Body of pancreas (tissue), 4 donors: ENCODE measurements around the gene EIF3I. TPM values are rescaled to one million over a fixed set of nuclear protein-coding genes. Genes with fewer than 3 reads are reported as not detected.

Source experiments
- ATAC-seq: fragments of 150-250 bp; one replicate; pipeline ENCODE4 v1.9.1; 2016
- DNase-seq, 4 donors: peaks; one replicate each; pipeline ENCODE4 v3.0.0-alpha.2; 2019
- H3K27ac ChIP-seq, 4 donors: fragments of 200-600 bp; sonication (generic); 1 replicate in 3 of 4; 2 replicates in 1 of 4; pipeline versions ENCODE4 v1.5.1 to v1.6.1; 2016 to 2019; ENCODE audit warnings: mild to moderate bottlenecking in 1 of 4, mixed read lengths in 1 of 4, moderate library complexity in 1 of 4
- H3K27me3 ChIP-seq, 2 donors: fragments of 200-600 bp; sonication (generic); one replicate each; pipeline ENCODE4 v1.6.0; 2016; ENCODE audit warnings: mild to moderate bottlenecking in 1 of 2
- H3K36me3 ChIP-seq, 2 donors: fragments of 200-600 bp; sonication (generic); replicated peaks in 1 of 2; 2 replicates each; pipeline ENCODE4 v1.5.1; 2016; ENCODE audit warnings: low read depth in 2 of 2; ENCODE audit not compliant: insufficient read depth in 1 of 2
- H3K4me1 ChIP-seq: fragments of 200-600 bp; sonication (generic); one replicate; pipeline ENCODE4 v1.6.0; 2016
- H3K4me3 ChIP-seq, 2 donors: fragments of 200-600 bp; sonication (generic); 1 replicate in 1 of 2; 2 replicates in 1 of 2; pipeline ENCODE4 v1.5.1; 2016 to 2019
- H3K9me3 ChIP-seq, 3 donors: fragments of 200-600 bp; sonication (generic); 1 replicate in 2 of 3; 2 replicates in 1 of 3; pipeline ENCODE4 v1.5.1; 2016
- POLR2A ChIP-seq, 3 donors: fragments of 450-650 bp; IDR thresholded peaks; one replicate each; pipeline ENCODE4 v1.6.1; 2016; ENCODE audit warnings: antibody characterized with exemption in 3 of 3, mild to moderate bottlenecking in 2 of 3
- WGBS, 2 donors: methylation state at CpG; one replicate each; pipeline ENCODE4 v1.1.5; 2017; 5-methylcytosine and 5-hydroxymethylcytosine counted together
- intact Hi-C: fragments of 100-400 bp; cut with DNase I; formaldehyde crosslinking; loops from one replicate; pipeline ENCODE4 v1.15.1; 2023
- total RNA-seq, 2 donors: library from RNA; depleted of rRNA; stranded (reverse); fragments of >200 nt; gene quantifications; one replicate each; pipeline ENCODE4 v1.1.0, GENCODE V29; 2016
- TF ChIP-seq, protein P1 (sequence below), 7 experiments: fragments of 450-650 bp in 4 of 7; fragments of 200-600 bp in 3 of 7; sonication (generic) in 3 of 7; IDR thresholded peaks; one replicate each; pipeline ENCODE4 v1.5.1; 2016 to 2019; ENCODE audit warnings: antibody characterized with exemption in 7 of 7

The EIF3I gene
- total RNA-seq, 2 donors from 2014 or later: 69.5 to 81.7 TPM

DNA sequence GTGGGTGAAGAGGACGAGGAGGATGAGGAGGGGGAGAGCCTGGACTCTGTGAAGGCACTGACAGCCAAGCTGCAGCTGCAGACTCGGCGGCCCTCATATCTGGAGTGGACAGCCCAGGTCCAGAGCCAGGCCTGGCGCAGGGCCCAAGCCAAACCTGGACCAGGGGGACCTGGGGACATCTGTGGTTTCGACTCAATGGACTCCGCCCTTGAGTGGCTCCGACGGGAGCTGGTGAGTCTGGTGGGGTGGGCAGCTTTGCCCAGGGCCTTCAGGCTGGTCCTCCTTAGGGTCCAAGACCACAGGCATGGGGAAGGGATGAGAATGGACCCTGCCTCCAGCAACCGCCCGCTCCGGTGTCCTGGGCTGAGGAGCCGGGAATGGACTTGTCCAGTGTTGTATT lies 25.2 kb downstream of the EIF3I start:
- intact Hi-C loops: no loop called here
- DNase-seq (peak in 1 of 4 donors; percentile 19), ATAC-seq (no peak)
- 66 to 82% methylated on average over 6 to 9 of the region's 12 CpGs for WGBS, 2 donors
- no peaks in the 10 kb centered on the region for H3K9me3 ChIP-seq
- TF ChIP-seq POLR2A (IDR thresholded peaks at IDR 0.05): no peak
- TF ChIP-seq, protein P1, sequence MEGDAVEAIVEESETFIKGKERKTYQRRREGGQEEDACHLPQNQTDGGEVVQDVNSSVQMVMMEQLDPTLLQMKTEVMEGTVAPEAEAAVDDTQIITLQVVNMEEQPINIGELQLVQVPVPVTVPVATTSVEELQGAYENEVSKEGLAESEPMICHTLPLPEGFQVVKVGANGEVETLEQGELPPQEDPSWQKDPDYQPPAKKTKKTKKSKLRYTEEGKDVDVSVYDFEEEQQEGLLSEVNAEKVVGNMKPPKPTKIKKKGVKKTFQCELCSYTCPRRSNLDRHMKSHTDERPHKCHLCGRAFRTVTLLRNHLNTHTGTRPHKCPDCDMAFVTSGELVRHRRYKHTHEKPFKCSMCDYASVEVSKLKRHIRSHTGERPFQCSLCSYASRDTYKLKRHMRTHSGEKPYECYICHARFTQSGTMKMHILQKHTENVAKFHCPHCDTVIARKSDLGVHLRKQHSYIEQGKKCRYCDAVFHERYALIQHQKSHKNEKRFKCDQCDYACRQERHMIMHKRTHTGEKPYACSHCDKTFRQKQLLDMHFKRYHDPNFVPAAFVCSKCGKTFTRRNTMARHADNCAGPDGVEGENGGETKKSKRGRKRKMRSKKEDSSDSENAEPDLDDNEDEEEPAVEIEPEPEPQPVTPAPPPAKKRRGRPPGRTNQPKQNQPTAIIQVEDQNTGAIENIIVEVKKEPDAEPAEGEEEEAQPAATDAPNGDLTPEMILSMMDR (IDR thresholded peaks at IDR 0.05): no peak
- no peak overlapping the region for H3K4me3 ChIP-seq
- H3K36me3 ChIP-seq: no peaks in the 10 kb centered on the region
- peak overlapping the region in 2 of 4 donors; percentile 34 to 42 for H3K27ac ChIP-seq
- H3K4me1 ChIP-seq: peaks cover 31% of the 10 kb centered on the region
- H3K27me3 ChIP-seq: no peaks in the 10 kb centered on the region

DNA sequence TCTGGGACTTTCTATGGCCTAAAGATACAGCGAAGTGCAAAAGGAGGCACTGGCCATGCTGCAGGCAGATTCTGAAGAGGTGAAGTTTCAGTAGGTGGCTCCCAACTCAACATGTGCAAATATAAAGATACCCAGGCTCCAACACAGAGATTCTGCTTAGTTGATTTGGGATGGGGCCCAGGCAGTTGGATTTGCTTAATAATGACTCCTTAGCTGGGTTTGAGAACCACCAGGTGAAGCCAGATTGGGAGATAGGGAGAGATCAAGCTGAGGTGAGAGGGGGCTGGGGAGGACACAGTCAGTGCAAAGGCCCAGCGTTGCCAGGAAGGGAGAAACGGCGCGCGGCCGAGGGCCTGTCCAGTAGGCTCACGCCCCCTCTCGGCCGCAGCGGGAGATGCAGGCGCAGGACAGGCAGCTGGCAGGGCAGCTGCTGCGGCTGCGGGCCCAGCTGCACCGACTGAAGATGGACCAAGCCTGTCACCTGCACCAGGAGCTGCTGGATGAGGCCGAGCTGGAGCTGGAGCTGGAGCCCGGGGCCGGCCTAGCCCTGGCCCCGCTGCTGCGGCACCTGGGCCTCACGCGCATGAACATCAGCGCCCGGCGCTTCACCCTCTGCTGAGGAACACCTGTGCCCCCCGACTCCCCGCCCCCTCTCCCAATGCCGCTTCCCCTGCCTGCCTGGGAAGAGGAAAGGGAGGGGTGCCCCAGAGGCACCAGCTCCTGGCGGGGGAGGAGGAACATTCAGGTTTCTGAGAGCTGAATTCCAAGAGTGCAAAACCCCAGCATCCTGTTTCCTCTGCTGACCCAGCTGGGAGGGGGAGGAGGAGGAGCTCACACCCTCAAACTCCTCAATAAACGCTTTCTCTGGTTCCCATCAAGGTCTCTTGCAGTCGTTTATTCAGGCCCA lies 26.0 kb downstream of the EIF3I start:
- H3K4me3 ChIP-seq: no peak overlapping the region
- intact Hi-C loops: no loop called here
- no peak for TF ChIP-seq POLR2A (IDR thresholded peaks at IDR 0.05)
- TF ChIP-seq, protein P1 (IDR thresholded peaks at IDR 0.05): peak; percentile 78 to 91 (median 84)

DNA sequence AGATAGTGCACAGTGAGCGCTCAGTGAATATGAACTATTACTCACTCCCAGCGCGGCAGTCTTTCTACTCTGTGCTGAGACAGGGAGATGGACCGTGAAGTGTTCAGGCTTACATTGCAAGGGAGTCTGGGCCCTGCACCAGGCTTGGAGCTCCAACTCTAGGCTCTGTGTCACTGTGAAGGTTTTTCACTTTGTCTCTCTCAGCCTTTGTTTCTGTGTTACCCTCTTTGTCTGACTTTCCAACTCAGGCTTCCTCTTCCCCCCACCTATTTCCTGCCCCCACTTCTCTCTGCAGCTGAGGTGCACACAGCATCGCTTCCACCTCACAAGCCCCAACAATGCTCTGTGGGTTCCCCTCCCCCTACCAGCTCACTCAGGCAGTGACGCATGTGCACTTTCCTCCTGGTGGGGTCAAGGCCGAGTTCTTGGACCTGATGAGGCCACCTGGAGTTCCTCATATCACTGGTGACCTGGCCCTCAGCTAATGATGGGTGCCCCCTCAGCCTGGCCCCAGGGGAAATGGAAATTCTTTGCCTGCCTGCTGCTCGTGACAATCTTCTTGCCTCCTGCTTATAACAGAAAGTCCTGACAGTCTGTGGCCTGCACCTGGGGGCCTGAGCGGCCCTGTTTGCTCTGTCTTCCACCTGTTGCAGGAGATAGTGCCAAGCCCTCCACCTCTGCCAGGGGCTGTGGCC lies 27.8 kb downstream of the EIF3I start:
- peak overlapping the region in 2 of 4 donors; percentile 44 to 72 for H3K27ac ChIP-seq
- WGBS, 2 donors: 45 to 61% methylated on average over 7 to 9 of the region's 9 CpGs
- peak in 3 of 4 donors; percentile 30 to 50 (median 36) for DNase-seq
- H3K27me3 ChIP-seq: no peaks in the 10 kb centered on the region
- intact Hi-C loops: no loop called here
- peak; percentile 31 for ATAC-seq
- H3K4me3 ChIP-seq: no peak overlapping the region
- no peaks in the 10 kb centered on the region for H3K36me3 ChIP-seq
- peaks cover 28% of the 10 kb centered on the region for H3K4me1 ChIP-seq
- H3K9me3 ChIP-seq: no peaks in the 10 kb centered on the region
- TF ChIP-seq, protein P1 (IDR thresholded peaks at IDR 0.05): no peak
- TF ChIP-seq POLR2A (IDR thresholded peaks at IDR 0.05): peak in 1 of 3 donors; percentile 16

More for the DNA sequence above, 26.0 kb downstream of the EIF3I start:
- 9 to 10% methylated on average over 10 to 31 of the region's 31 CpGs for WGBS, 2 donors
- no peaks in the 10 kb centered on the region for H3K27me3 ChIP-seq
- ATAC-seq (peak; percentile 80), DNase-seq (peak; percentile 87 to 94 (median 90))
- H3K9me3 ChIP-seq: no peaks in the 10 kb centered on the region
- no peaks in the 10 kb centered on the region for H3K36me3 ChIP-seq
- H3K27ac ChIP-seq: peak overlapping the region in 3 of 4 donors; percentile 26 to 42 (median 34)
- H3K4me1 ChIP-seq: peaks cover 28% of the 10 kb centered on the region

DNA sequence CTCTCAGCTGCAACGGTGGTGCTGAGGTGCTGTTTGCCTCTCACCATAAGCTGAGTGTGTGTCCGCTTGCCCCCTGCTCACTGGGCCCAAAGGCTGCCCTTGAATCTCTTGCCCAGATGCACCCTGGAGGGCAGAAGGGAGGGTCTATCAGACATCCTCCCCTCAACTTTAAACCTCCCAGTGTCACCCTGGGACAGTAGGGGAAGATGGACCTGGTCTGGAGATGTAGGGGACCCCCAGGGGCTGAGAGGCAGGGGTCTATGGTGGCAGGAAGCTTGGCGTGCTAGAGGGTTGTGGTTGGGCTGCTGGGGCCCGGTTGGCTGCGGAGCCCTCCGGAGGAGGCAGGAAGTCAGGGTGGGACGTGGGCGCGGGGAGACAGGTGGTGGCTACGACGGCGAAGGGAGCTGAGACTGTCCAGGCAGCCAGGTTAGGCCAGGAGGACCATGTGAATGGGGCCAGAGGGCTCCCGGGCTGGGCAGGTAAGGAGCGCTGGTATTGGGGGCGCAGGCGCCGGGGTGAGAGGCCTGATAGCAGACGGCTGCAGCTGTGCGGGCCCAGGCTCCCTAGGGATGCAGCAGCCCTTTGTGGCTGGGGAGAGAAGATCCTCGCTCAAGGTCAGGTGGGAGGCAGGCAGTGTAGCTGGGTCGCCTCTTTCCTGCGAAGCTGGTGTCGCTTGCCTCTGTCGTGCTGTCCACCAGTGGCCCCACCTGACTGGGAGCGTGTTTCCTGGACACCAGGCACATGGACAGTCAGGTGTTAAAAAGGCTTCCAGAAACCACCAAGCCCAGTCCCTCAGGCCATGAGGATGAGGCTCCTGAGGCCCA lies 28.9 kb downstream of the EIF3I start, which contains the start of gene LCK:
Gene LCK, plus strand, starts transcription at position 373 of the 824 bp plus-strand sequence. CDS start 23,065 bp downstream, outside the sequence.
- intact Hi-C loops: no loop called here
- no peaks in the 10 kb centered on the region for H3K9me3 ChIP-seq
- no peak for TF ChIP-seq POLR2A (IDR thresholded peaks at IDR 0.05)
- H3K27me3 ChIP-seq: no peaks in the 10 kb centered on the region
- H3K4me3 ChIP-seq: no peak within 1 kb of the TSS
- H3K4me1 ChIP-seq: peaks cover 28% of the 10 kb centered on the region
- DNase-seq (no peak), ATAC-seq (no peak)
- no peaks in the 10 kb centered on the region for H3K36me3 ChIP-seq
- H3K27ac ChIP-seq: peak within 1 kb of the TSS in 2 of 4 donors; percentile 44 to 72
- 70 to 79% methylated on average over 9 to 24 of the region's 25 CpGs for WGBS, 2 donors
